Body of pancreas (tissue), 4 donors: ENCODE measurements around the gene LAMC2. TPM values are rescaled to one million over a fixed set of nuclear protein-coding genes. Genes with fewer than 3 reads are reported as not detected.

ENCODE experiments used
- ATAC-seq: fragments of 150-250 bp; one replicate; pipeline ENCODE4 v1.9.1; 2016
- DNase-seq, 4 donors: peaks; one replicate each; pipeline ENCODE4 v3.0.0-alpha.2; 2019
- H3K27ac ChIP-seq, 4 donors: fragments of 200-600 bp; sonication (generic); 1 replicate in 3 of 4; 2 replicates in 1 of 4; pipeline versions ENCODE4 v1.5.1 to v1.6.1; 2016 to 2019; ENCODE audit warnings: mild to moderate bottlenecking in 1 of 4, mixed read lengths in 1 of 4, moderate library complexity in 1 of 4
- H3K27me3 ChIP-seq, 2 donors: fragments of 200-600 bp; sonication (generic); one replicate each; pipeline ENCODE4 v1.6.0; 2016; ENCODE audit warnings: mild to moderate bottlenecking in 1 of 2
- H3K36me3 ChIP-seq, 2 donors: fragments of 200-600 bp; sonication (generic); replicated peaks in 1 of 2; 2 replicates each; pipeline ENCODE4 v1.5.1; 2016; ENCODE audit warnings: low read depth in 2 of 2; ENCODE audit not compliant: insufficient read depth in 1 of 2
- H3K4me1 ChIP-seq: fragments of 200-600 bp; sonication (generic); one replicate; pipeline ENCODE4 v1.6.0; 2016
- H3K4me3 ChIP-seq, 2 donors: fragments of 200-600 bp; sonication (generic); 1 replicate in 1 of 2; 2 replicates in 1 of 2; pipeline ENCODE4 v1.5.1; 2016 to 2019
- H3K9me3 ChIP-seq, 3 donors: fragments of 200-600 bp; sonication (generic); 1 replicate in 2 of 3; 2 replicates in 1 of 3; pipeline ENCODE4 v1.5.1; 2016
- POLR2A ChIP-seq, 3 donors: fragments of 450-650 bp; IDR thresholded peaks; one replicate each; pipeline ENCODE4 v1.6.1; 2016; ENCODE audit warnings: antibody characterized with exemption in 3 of 3, mild to moderate bottlenecking in 2 of 3
- WGBS, 2 donors: methylation state at CpG; one replicate each; pipeline ENCODE4 v1.1.5; 2017; 5-methylcytosine and 5-hydroxymethylcytosine counted together
- intact Hi-C: fragments of 100-400 bp; cut with DNase I; formaldehyde crosslinking; loops from one replicate; pipeline ENCODE4 v1.15.1; 2023
- total RNA-seq, 2 donors: library from RNA; depleted of rRNA; stranded (reverse); fragments of >200 nt; gene quantifications; one replicate each; pipeline ENCODE4 v1.1.0, GENCODE V29; 2016
- TF ChIP-seq, protein P1 (sequence below), 7 experiments: fragments of 450-650 bp in 4 of 7; fragments of 200-600 bp in 3 of 7; sonication (generic) in 3 of 7; IDR thresholded peaks; one replicate each; pipeline ENCODE4 v1.5.1; 2016 to 2019; ENCODE audit warnings: antibody characterized with exemption in 7 of 7

The LAMC2 gene
- total RNA-seq, 2 donors from 2014 or later, result 3.6 to 6.7 TPM

DNA sequence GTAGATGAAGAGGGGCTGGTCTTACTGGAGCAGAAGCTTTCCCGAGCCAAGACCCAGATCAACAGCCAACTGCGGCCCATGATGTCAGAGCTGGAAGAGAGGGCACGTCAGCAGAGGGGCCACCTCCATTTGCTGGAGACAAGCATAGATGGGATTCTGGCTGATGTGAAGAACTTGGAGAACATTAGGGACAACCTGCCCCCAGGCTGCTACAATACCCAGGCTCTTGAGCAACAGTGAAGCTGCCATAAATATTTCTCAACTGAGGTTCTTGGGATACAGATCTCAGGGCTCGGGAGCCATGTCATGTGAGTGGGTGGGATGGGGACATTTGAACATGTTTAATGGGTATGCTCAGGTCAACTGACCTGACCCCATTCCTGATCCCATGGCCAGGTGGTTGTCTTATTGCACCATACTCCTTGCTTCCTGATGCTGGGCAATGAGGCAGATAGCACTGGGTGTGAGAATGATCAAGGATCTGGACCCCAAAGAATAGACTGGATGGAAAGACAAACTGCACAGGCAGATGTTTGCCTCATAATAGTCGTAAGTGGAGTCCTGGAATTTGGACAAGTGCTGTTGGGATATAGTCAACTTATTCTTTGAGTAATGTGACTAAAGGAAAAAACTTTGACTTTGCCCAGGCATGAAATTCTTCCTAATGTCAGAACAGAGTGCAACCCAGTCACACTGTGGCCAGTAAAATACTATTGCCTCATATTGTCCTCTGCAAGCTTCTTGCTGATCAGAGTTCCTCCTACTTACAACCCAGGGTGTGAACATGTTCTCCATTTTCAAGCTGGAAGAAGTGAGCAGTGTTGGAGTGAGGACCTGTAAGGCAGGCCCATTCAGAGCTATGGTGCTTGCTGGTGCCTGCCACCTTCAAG, 57.3 kb downstream of the LAMC2 start:
- intact Hi-C loops, result no loop called here
- Histone ChIP-seq H3K36me3 (no peaks in the 10 kb centered on the region), H3K9me3 (no peaks in the 10 kb centered on the region), H3K4me1 (no peaks in the 10 kb centered on the region), H3K27me3 (no peaks in the 10 kb centered on the region), H3K4me3 (no peak overlapping the region), H3K27ac (peak overlapping the region in 1 of 4 donors; percentile 22)
- WGBS, 2 donors, result 81 to 89% methylated on average over 5 of the region's 5 CpGs
- TF ChIP-seq POLR2A (IDR thresholded peaks at IDR 0.05), result no peak
- TF ChIP-seq, protein P1, sequence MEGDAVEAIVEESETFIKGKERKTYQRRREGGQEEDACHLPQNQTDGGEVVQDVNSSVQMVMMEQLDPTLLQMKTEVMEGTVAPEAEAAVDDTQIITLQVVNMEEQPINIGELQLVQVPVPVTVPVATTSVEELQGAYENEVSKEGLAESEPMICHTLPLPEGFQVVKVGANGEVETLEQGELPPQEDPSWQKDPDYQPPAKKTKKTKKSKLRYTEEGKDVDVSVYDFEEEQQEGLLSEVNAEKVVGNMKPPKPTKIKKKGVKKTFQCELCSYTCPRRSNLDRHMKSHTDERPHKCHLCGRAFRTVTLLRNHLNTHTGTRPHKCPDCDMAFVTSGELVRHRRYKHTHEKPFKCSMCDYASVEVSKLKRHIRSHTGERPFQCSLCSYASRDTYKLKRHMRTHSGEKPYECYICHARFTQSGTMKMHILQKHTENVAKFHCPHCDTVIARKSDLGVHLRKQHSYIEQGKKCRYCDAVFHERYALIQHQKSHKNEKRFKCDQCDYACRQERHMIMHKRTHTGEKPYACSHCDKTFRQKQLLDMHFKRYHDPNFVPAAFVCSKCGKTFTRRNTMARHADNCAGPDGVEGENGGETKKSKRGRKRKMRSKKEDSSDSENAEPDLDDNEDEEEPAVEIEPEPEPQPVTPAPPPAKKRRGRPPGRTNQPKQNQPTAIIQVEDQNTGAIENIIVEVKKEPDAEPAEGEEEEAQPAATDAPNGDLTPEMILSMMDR (IDR thresholded peaks at IDR 0.05), result no peak
- peak; percentile 49 for ATAC-seq
- peak; percentile 24 to 52 (median 32) for DNase-seq

DNA sequence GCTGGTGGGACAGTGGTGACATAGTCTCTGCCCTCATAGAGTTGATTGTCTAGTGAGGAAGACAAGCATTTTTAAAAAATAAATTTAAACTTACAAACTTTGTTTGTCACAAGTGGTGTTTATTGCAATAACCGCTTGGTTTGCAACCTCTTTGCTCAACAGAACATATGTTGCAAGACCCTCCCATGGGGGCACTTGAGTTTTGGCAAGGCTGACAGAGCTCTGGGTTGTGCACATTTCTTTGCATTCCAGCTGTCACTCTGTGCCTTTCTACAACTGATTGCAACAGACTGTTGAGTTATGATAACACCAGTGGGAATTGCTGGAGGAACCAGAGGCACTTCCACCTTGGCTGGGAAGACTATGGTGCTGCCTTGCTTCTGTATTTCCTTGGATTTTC, 58.4 kb downstream of the LAMC2 start:
- no peaks in the 10 kb centered on the region for H3K4me1 ChIP-seq
- DNase-seq (peak; percentile 51 to 63 (median 55)), ATAC-seq (peak; percentile 46)
- H3K4me3 ChIP-seq, result no peak overlapping the region
- intact Hi-C loops, result no loop called here
- no peaks in the 10 kb centered on the region for H3K27me3 ChIP-seq
- no peaks in the 10 kb centered on the region for H3K9me3 ChIP-seq
- WGBS, 2 donors, result 62 to 92% methylated on average over 1 of the region's 1 CpG
- H3K36me3 ChIP-seq, result no peaks in the 10 kb centered on the region
- TF ChIP-seq, protein P1 (IDR thresholded peaks at IDR 0.05), result no peak
- TF ChIP-seq POLR2A (IDR thresholded peaks at IDR 0.05), result no peak
- peak overlapping the region in 1 of 4 donors; percentile 22 for H3K27ac ChIP-seq

DNA sequence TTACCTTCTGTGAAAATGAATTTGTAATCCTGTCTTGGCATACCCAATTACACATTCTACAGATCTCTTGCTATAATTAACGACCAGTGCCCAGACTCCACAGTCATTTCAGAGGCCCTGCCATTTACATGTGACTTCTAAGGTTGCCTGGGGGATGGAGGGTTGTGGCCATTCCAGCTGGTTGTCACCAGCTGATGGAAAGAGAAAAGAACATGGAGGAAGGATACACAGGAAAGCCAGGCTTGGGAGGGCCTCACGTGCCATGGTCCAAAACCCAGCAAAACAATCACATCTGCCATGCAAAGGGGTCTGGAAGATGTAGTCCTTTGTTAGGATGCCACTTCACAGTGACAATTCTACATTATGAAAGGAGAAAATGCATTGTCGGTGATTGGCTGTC, 59.3 kb downstream of the LAMC2 start:
- DNase-seq (no peak), ATAC-seq (no peak)
- no peak for TF ChIP-seq POLR2A (IDR thresholded peaks at IDR 0.05)
- TF ChIP-seq, protein P1 (IDR thresholded peaks at IDR 0.05), result no peak
- WGBS, 2 donors, result 78 to 82% methylated on average over 3 of the region's 3 CpGs
- no peak overlapping the region for H3K4me3 ChIP-seq
- H3K36me3 ChIP-seq, result no peaks in the 10 kb centered on the region
- no peak overlapping the region for H3K27ac ChIP-seq
- H3K4me1 ChIP-seq, result no peaks in the 10 kb centered on the region
- H3K9me3 ChIP-seq, result no peaks in the 10 kb centered on the region
- intact Hi-C loops, result no loop called here
- no peaks in the 10 kb centered on the region for H3K27me3 ChIP-seq

DNA sequence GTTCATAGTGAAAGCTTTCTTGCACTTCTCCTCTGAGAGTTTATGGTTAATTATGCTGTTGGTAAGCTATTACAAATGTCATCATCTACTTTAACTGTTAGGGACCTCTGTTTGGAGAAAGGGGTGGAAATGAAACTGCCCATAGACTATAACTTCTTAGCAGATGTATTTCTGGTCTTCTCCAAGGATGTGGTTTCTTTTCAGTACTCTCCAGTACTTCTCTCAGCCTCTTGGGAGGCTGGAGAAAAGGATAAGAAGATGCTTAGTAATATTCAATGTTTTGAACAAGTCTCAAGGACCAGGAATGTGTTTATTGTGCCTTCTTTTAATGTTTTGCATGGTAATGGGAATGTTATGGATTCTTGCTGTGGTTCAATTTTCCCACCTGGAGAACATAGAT, 60.4 kb downstream of the LAMC2 start:
- intact Hi-C loops, result no loop called here
- no peaks in the 10 kb centered on the region for H3K4me1 ChIP-seq
- TF ChIP-seq POLR2A (IDR thresholded peaks at IDR 0.05), result no peak
- TF ChIP-seq, protein P1 (IDR thresholded peaks at IDR 0.05), result no peak
- ATAC-seq (no peak), DNase-seq (no peak)
- no peak overlapping the region for H3K27ac ChIP-seq
- no peaks in the 10 kb centered on the region for H3K27me3 ChIP-seq
- no peak overlapping the region for H3K4me3 ChIP-seq
- no peaks in the 10 kb centered on the region for H3K36me3 ChIP-seq
- H3K9me3 ChIP-seq, result no peaks in the 10 kb centered on the region

DNA sequence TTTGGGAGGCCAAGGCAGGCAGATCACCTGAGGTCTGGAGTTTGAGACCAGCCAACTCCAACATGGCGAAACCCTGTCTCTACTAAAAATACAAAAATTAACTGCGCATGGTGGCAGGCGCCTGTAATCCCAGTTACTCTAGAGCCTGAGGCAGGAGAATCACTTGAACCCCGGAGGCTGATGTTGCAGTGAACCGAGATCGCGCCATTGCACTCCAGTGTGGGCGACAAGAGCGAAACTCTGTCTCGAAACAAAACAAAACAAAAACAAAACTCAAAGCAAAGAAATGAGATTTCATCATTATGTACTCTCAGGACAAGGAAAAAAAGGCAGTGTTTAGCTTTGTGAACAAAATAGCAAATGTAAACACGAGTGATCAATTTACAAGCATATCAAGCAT, 61.0 kb downstream of the LAMC2 start:
- Histone ChIP-seq H3K36me3 (no peaks in the 10 kb centered on the region), H3K4me3 (no peak overlapping the region), H3K9me3 (no peaks in the 10 kb centered on the region), H3K27ac (no peak overlapping the region), H3K27me3 (no peaks in the 10 kb centered on the region), H3K4me1 (no peaks in the 10 kb centered on the region)
- WGBS, 2 donors, result 88 to 93% methylated on average over 11 of the region's 11 CpGs
- ATAC-seq (no peak), DNase-seq (no peak)
- intact Hi-C loops, result no loop called here
- TF ChIP-seq POLR2A (IDR thresholded peaks at IDR 0.05), result no peak
- TF ChIP-seq, protein P1 (IDR thresholded peaks at IDR 0.05), result no peak
